ENCODE measurements around the gene MPHOSPH10.
"Not testable (repeated sequence)": the region's sequence is repeated elsewhere in the genome, so short reads cannot be mapped to it uniquely, and the experiment has no call there.

- not testable (repeated sequence) for TF ChIP-seq CTCF (IDR thresholded peaks at IDR 0.05; ENCODE audit: poor library complexity, severe bottlenecking); SMC3 (conservative IDR thresholded peaks at IDR 0.05; ENCODE audit: poor library complexity); REST (IDR thresholded peaks at IDR 0.05; ENCODE audit: borderline replicate concordance); POLR2AphosphoS5 (IDR thresholded peaks at IDR 0.05); TAF1 (IDR thresholded peaks at IDR 0.05; ENCODE audit: low read depth); MXI1 (conservative IDR thresholded peaks at IDR 0.05; ENCODE audit: poor library complexity, severe bottlenecking); EP300 (conservative IDR thresholded peaks at IDR 0.05; ENCODE audit: poor library complexity, severe bottlenecking)
These were observed 48.4 kb downstream of the MPHOSPH10 start for GRCh38 chr2:71178836-71179235.
